Measurements from ENCODE around the gene MXD3.
A peak's percentile ranks its signal among the peaks of the same experiment; 100 is the strongest.

The MXD3 gene

DNA sequence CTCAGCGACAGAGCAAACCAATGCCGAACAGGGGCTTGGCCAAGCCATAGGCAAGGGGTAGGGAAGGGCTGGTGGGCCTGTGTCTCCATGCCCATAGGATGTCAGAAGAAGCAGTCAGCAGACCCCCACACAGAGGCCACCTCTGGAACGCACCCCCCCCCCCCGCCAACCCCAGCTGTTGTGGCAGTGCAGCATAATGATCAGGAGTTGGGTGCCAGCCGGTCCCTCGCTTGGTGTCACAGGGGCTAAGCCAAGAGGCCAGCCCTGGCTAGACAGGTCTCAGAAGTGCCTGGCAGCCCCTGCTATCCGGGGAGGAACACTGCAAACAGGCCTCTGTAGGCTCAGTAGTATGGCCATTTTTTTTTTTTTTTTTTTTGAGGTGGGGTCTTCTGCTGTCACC, 3.7 kb upstream of the MXD3 start:
- TF ChIP-seq CTCF (conservative IDR thresholded peaks at IDR 0.05), result no peak
- H3K27ac ChIP-seq, result no peak overlapping the region

DNA sequence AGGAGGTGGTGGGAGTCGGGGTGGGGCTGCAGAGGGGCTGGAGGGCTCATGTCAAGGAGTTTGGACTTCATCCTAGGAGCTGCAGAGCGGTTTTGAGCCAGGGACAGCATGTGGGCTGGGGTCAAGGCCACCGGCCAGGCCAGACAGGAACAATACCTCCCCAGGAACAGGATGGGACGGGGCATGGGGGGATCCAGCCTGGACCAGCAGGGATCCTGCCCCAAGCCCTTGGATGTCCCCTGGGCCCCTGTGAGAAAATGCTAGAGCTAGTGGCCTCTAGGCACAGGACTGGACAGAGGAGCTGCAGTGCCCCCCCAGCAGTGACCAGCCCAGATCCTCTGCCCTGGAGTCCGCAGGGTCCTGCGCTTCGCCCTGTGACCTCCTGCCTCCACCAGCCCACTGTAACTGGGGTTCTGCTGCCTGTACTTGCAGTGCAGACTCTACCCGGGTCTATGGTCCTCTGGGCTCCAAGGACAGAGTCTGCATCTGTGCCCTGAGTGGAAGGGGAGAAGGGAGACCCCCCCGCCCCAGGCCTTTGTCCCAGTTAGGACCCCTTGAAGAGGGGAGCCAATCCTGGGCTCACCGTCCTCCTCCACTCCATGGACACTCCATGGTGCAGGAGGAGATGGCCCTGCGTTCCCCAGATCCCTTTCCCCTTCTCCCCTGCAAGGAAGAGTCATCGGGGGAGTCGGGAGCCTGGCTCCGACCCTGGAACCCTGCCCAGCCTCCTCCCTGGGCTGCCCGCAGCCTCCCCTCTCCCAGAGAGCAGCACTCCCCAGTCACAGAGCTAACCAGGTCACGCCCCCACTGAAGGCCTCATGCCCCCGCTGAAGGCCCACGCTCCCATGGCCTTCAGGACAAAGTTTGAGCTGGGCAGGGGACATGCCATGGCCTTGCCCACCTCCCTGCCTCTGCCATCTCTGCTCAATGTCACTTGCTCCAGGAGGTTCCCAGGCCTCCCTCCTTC, 3.0 kb upstream of the MXD3 start:
- TF ChIP-seq CTCF (conservative IDR thresholded peaks at IDR 0.05), result no peak
- H3K27ac ChIP-seq, result no peak overlapping the region

DNA sequence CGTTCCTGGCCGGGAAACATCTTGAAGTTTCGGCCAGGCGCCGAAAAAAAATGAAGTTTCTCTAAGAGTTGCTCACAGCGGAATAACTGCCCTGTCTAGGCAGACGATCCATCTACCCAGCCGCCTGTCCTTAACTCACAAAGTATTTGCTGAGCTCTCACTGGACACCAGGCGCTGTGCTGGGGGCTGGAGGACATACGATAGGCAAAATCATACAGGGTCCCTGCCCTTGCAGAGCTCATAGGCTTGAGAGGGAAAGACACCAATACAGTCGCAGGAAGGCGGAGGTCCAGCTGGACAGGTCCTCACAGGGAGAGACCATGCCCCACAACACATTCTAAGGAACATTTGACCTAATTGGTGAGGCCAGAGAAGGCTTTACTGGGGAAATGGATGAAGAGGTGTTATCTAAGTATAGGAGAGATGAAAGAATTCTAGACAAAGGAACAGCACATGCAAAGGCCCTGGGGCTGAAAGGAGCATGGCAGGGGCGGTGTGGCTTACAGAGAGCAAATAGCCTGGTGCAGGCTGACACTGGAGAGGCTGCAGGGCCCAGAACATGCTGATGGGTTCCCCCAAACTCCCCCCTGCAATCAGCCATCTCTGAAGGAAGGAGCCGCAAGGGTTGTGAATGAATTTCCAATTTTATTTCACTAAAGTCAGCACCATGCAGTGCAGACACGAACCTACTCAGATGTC, 2.0 kb upstream of the MXD3 start:
- peak overlapping the region; percentile 83; the same call in 1 of the 2 replicates for H3K27ac ChIP-seq
- no peak for TF ChIP-seq CTCF (conservative IDR thresholded peaks at IDR 0.05)

DNA sequence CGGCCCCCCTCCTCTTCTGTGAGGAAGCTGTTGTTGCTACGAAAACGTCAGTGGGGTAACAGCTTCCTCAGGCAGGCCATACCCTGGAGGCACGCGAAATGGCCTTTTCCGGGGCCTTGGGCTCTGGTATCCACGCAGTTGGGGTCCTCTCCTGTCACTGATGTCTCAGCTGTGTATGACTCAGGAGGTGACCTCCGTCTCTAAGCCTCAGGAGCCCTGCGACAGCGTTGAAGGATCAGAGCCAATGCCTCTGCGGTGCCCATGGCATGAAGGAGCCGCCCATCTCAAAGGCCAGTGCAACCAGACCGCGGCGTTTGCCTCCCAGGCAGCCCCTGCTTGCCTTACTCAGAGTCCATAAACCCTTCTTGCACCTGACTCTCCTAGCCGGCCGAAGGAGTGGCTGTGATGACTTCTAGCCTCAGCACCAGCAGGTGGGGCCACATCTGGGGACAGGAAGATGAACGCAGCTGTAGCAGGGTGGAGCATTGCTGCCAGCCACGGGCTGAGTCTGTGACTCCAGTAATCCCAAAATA, 1.0 kb upstream of the MXD3 start:
- H3K27ac ChIP-seq, result peak overlapping the region; percentile 83
- TF ChIP-seq CTCF (conservative IDR thresholded peaks at IDR 0.05), result 0 out of 2 replicates have a peak, but pooled peaks have one; percentile 8

DNA sequence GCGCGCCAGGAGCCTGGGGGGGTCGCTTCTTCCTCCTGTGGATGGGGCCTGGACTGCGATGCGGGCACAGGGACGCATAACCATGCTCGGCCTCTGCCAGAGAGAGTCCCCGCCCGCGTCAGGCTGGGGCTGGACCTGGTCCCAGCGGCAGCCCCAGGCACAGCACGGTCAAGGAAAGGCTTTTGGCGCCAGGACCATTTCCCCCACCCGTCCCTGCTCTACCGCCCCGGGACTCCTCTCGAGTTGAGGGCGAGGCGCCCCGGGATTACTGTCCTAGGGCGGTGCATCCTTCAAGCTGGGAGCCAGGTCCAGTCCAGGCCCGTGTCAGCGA, 341 bp downstream of the MXD3 start:
- peak overlapping the region; percentile 83 for H3K27ac ChIP-seq
- TF ChIP-seq CTCF (conservative IDR thresholded peaks at IDR 0.05), result no peak

GRCh38 chr5:177310757-177311391, 824 bp downstream of the MXD3 start:
- peak overlapping the region; percentile 83 for H3K27ac ChIP-seq
- no peak for TF ChIP-seq CTCF (conservative IDR thresholded peaks at IDR 0.05)

DNA sequence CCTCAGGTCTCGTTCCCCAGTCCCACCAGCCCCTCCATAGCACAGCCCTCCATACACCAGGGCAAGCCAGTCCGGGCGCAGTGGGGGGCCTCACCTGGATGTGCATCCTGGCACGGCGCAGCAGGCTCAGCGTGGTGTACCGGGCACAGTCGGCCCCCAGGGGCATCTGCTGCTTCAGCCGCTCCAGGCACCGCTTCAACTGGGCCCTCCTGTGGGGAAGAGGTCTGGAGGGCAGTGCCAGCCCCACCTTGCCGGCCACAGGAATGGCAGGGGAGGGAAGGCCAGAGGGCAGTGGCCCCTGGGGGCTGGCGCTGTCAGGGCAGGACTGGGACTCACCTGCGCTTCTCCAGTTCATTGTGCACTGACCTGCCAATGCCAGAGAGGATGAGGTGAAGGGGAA, 1.4 kb downstream of the MXD3 start:
- no peak for TF ChIP-seq CTCF (conservative IDR thresholded peaks at IDR 0.05)
- H3K27ac ChIP-seq, result peak overlapping the region; percentile 83
